GM18498 (cell line): Measurements from ENCODE around the gene LBH.

ENCODE experiments used
- ATAC-seq: cut with Tn5 transposase; IDR thresholded peaks from one replicate; pipeline ENCODE4 v1.9.1; 2021; ENCODE audit warnings: mild to moderate bottlenecking, moderate library complexity; ENCODE audit not compliant: unreplicated experiment

LBH gene

GRCh38 chr2:30300456-30301221 lies 69.3 kb downstream of the LBH start:
- ATAC-seq = no peak

GRCh38 chr2:30301551-30301950 lies 70.2 kb downstream of the LBH start:
- no peak for ATAC-seq

DNA sequence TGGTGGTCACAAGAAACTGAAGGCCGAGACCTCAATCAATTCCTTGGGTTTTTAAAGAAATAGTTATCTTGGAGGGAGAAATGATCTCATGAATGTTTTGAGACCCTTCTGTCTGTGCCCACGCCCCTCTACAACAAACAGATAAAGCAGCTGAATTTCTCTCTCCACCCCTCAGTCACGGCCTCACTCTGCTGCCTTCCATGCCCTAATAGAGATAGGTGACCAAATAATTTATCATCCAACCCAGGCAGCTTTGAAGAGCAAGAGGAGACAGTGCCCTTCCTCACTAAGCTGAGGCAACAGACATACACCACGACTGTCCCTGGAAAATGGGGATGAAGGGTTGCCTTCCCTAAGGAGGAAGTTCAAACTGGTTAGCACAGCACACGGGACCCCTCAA lies 71.2 kb downstream of the LBH start:
- ATAC-seq = no peak

GRCh38 chr2:30303095-30303494 lies 71.8 kb downstream of the LBH start:
- no peak for ATAC-seq

DNA sequence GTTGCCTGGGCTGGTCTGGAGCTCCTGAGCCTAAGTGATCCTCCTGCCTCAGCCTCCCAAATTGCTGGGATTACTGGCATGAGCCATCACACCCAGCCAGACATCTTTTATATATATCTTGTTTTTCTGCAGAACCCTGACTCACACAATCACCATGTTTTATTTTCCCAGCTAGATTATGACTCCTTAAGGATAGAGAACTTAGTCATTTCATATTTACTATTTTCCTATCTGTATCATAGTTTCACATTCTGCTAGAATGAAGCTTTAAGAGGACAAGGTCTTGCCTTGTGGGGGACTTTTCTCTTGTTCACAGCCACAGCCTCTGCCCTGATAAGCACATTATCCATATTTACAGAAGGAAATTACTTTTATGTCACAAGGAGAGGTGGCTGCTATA lies 73.9 kb downstream of the LBH start:
- ATAC-seq = no peak

- ATAC-seq = no peak
Observed at GRCh38 chr2:30306522-30306921, 75.2 kb downstream of the LBH start.

- ATAC-seq = no peak
Observed at GRCh38 chr2:30308280-30308679, 76.9 kb downstream of the LBH start.
